GM21528 (cell line): ENCODE results near the gene KRT80.

Source experiments
- ATAC-seq: cut with Tn5 transposase; IDR thresholded peaks from one replicate; pipeline ENCODE4 v1.9.1; 2021; ENCODE audit warnings: mild to moderate bottlenecking, moderate library complexity; ENCODE audit not compliant: unreplicated experiment, low FRiP score

KRT80 gene

GRCh38 chr12:52211716-52212585 is 20.1 kb upstream of the KRT80 start:
- no peak for ATAC-seq

GRCh38 chr12:52210925-52211650 is 19.3 kb upstream of the KRT80 start:
- ATAC-seq, result no peak

DNA sequence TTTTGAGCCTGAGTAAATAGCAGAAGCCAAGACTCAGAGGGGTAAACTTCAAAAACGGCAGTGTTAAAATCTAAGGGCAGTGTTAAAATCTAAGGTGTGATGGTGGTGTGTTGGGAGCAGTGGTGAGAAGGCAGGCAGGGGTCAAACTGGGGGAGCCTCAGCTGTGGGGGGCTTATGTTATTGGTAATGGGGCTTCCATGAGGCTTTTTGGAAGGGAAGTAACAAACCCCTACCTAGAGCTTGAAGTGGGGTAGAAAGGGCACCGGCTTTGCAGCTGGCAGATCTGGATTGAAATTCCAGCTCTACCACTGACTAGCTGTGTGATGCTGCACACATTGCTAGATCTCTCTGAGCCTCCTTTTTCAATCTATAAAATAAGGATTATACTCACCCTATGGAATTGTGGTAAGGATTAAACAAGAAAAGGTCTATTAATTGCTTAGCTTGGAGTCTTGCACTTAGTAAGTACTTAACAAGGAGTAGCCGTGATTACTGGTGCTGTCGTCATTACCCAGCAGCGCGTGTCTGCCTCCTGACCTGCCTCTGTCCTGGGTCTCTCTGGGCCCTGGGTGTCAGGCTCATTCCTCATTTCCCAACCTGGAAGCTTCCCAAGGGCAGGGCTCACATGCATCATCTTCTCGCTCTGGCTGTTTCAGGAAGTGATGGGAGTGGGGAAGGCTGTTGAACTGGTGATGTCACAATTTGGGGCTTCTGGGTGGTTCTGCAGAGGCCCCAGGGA is 18.5 kb upstream of the KRT80 start:
- ATAC-seq, result no peak

DNA sequence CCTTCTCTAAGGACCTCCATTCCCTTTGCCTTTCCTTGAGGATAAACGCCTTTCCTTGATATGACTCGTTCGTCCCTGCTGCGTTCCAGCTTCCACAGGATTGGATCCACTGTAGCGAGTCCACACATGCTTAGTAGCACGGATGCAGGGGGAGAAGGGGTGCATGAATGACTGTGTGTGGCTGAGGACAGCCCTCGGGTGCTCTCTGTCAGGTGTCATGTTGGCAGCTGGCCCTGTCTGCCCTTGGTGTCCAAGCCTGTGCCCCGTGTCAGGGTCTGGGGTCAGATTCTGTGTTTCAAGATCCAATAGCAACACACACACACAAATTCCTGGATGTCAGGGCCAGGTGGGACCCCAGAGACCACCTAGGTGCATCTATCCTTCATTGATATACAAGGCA is 17.5 kb upstream of the KRT80 start:
- ATAC-seq, result no peak

- no peak for ATAC-seq
Observed at GRCh38 chr12:52208424-52209165, 16.8 kb upstream of the KRT80 start.

GRCh38 chr12:52207895-52208294 is 16.1 kb upstream of the KRT80 start:
- ATAC-seq, result no peak

GRCh38 chr12:52207106-52207505 is 15.3 kb upstream of the KRT80 start:
- no peak for ATAC-seq

DNA sequence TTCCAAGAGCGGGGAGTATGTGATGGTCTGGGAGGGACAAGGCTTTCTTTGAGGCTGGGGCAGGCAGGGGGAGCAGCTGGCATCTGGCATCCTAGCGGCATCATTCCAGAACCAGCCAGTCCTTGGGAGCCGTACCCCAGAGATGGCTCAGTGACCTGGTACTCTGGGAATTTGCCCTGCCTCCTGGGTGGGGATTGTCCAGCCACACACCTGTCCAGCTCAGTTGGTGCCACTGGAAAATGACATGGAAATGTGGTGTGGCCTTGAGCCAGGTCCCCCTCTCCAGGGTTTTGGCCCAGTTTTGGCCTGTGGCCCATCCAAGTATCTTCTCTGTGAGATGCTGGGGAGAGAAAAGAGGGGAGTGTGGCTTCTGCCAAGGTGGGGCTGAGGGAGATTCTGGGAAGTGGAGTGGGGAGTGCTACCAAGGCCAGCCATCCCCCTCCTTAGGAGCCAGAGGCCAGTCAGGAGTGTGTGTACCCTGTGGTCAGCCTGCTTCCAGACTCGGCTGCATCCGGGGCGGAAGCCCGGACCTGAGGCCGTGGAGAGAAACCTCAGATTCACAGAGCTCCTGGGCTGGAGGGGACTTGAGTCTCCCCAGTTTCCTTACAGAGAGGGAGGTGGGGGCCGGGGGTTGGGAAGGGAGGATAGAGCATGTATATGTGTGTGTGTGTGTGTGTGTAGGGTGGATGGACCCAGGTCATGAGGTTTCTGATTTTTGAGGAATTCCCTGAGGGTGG is 14.7 kb upstream of the KRT80 start:
- ATAC-seq, result no peak

DNA sequence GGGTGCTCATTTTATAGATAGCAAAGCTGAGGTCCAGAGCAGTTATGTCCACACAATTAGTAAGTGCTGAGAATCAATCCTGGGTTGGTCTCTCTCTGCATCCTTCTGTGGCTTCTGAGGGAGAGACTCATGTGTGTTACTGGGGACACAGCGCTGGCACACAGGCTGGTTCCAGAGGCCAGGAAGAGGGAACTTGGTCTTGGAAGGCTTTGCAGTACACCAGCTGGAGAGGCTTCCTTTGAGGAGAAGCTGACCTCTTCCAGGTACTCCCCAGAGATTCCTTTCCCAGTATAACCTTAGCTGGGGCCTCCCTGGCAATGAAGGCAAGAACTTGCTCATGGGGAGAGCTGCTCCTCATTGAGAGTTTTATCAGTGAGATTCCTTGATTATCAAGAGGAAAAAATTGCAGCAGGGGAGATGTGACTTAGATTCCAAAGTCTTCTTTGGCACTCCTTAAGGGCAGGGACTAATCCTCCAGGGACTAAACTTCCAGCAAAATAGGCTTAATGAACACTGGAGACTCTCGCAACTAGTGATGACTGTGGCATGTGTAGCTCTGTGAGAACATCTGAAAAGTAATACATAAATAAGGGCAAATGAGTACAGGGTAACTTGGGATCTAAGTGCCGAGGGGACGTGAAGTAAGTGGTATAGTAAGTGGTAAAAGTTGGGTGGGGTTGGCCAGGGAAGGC is 13.9 kb upstream of the KRT80 start:
- no peak for ATAC-seq

DNA sequence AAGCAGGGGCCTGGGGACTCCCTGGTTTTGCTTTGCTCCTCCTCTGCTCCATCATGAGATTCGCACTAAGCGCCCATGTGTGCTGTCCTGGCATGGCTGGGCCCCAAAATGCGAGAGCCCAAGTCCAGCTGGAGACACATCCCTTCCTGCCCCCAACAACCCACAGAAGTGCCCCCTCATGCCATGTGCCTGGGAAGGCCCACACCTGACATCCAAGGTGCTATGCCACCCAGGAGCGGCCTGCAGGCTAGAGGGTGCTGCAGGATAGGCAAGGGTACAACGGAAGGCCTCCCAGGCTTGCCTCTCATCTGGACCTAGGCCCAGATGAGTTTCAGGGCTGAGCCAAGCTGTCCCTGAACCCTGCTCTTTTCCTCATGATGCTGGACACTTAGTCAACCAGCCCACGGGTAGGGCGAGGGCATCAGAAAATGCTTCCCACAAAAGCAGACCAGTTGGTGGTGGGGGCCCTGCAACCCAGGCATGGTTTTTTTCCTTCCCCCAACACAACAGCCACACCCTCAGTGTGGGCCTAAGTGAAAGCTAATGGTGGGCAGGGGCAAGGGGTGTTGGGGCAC is 13.2 kb upstream of the KRT80 start:
- no peak for ATAC-seq

- ATAC-seq, result no peak
Observed at GRCh38 chr12:52204095-52204930, 12.5 kb upstream of the KRT80 start.

GRCh38 chr12:52203079-52203921 is 11.5 kb upstream of the KRT80 start:
- no peak for ATAC-seq

GRCh38 chr12:52202361-52203078 is 10.7 kb upstream of the KRT80 start:
- no peak for ATAC-seq

DNA sequence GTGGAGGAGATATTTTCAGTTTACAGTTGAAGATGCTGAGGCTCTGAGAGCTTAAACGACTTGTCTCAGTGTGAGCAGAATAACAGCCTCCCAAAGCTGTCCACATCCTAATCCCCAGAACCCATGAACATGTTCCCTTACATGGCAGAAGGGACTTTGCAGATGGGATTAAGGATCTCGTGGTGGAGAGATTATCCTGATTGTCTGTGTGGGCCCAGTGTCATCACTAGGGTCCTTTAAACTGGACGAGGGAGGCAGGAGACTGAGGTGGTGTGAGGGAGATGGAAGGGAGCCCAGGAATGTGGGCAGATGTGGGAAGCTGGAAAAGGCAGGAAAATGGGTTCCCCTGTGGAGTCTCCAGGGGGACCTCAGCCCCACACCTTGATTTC is 9.6 kb upstream of the KRT80 start:
- no peak for ATAC-seq

- ATAC-seq, result no peak
Observed at GRCh38 chr12:52200781-52201450, 9.1 kb upstream of the KRT80 start.
